GM19023 (cell line): Measurements from ENCODE around the gene BAG3.
A peak's percentile ranks its signal among the peaks of the same experiment; 100 is the strongest.

Experiments used
- ATAC-seq: cut with Tn5 transposase; IDR thresholded peaks from one replicate; pipeline ENCODE4 v1.9.1; 2021; ENCODE audit warnings: mild to moderate bottlenecking, moderate library complexity; ENCODE audit not compliant: unreplicated experiment

BAG3 gene

GRCh38 chr10:119665901-119666708 lies 14.9 kb downstream of the BAG3 start:
- ATAC-seq = no peak

GRCh38 chr10:119666709-119667004 lies 15.5 kb downstream of the BAG3 start:
- ATAC-seq = no peak

- ATAC-seq = no peak
Measured at GRCh38 chr10:119667562-119668328, 16.6 kb downstream of the BAG3 start.

- ATAC-seq = no peak
Measured at GRCh38 chr10:119668461-119668860, 17.3 kb downstream of the BAG3 start.

- no peak for ATAC-seq
Measured at GRCh38 chr10:119669331-119669730, 18.2 kb downstream of the BAG3 start.

- ATAC-seq = no peak
Measured at GRCh38 chr10:119669975-119670640, 18.9 kb downstream of the BAG3 start.

- no peak for ATAC-seq
Measured at GRCh38 chr10:119670717-119671116, 19.5 kb downstream of the BAG3 start.

GRCh38 chr10:119671381-119671780 lies 20.2 kb downstream of the BAG3 start:
- ATAC-seq = no peak

- no peak for ATAC-seq
Measured at GRCh38 chr10:119672291-119672690, 21.1 kb downstream of the BAG3 start.

GRCh38 chr10:119673271-119673670 lies 22.1 kb downstream of the BAG3 start:
- ATAC-seq = no peak

- no peak for ATAC-seq
Measured at GRCh38 chr10:119675483-119676170, 24.4 kb downstream of the BAG3 start.

- ATAC-seq = no peak
Measured at GRCh38 chr10:119677126-119677525, 25.9 kb downstream of the BAG3 start.

GRCh38 chr10:119677904-119678755 lies 26.9 kb downstream of the BAG3 start:
- no peak for ATAC-seq

GRCh38 chr10:119679480-119679829 lies 28.3 kb downstream of the BAG3 start:
- ATAC-seq = no peak

- no peak for ATAC-seq
Measured at GRCh38 chr10:119680050-119680449, 28.9 kb downstream of the BAG3 start.

GRCh38 chr10:119680650-119681081 lies 29.5 kb downstream of the BAG3 start:
- no peak for ATAC-seq

- peak; percentile 85 for ATAC-seq
Measured at GRCh38 chr10:119686465-119687191, 35.4 kb downstream of the BAG3 start.

GRCh38 chr10:119687192-119688032 lies 36.2 kb downstream of the BAG3 start:
- no peak for ATAC-seq

- no peak for ATAC-seq
Measured at GRCh38 chr10:119688033-119688508, 36.9 kb downstream of the BAG3 start.
